SU-DHL-6 (cell line): Measurements from ENCODE around the gene TMEM170B.

Experiments used
- CTCF ChIP-seq: fragments of 200-600 bp; sonication (generic); IDR thresholded peaks from one replicate; pipeline ENCODE4 v1.5.1; 2017; ENCODE audit warnings: antibody characterized with exemption, mild to moderate bottlenecking, low read length, moderate library complexity; ENCODE audit not compliant: insufficient read depth, poor library complexity, severe bottlenecking
- EZH2phosphoT487 ChIP-seq: fragments of 200-600 bp; sonication (generic), shearing (Covaris generic); conservative IDR thresholded peaks from 2 replicates; pipeline ENCODE4 v1.6.1; 2018; ENCODE audit warnings: mild to moderate bottlenecking, antibody characterized with exemption, low read length, moderate library complexity, mixed read lengths

- TF ChIP-seq CTCF (no peak), EZH2phosphoT487 (no peak)
These were observed 10.2 kb upstream of the TMEM170B start for GRCh38 chr6:11527274-11527870.
